ENCODE data around the gene FBH1. TPM values are rescaled to one million over a fixed set of nuclear protein-coding genes. Genes with fewer than 3 reads are reported as not detected.
A peak's percentile ranks its signal among the peaks of the same experiment; 100 is the strongest.
"Not testable (repeated sequence)": the region's sequence is repeated elsewhere in the genome, so short reads cannot be mapped to it uniquely, and the experiment has no call there.

The FBH1 gene
- total and polyA plus RNA-seq, 12 donors: 68.9 to 165 (median 106) TPM

DNA sequence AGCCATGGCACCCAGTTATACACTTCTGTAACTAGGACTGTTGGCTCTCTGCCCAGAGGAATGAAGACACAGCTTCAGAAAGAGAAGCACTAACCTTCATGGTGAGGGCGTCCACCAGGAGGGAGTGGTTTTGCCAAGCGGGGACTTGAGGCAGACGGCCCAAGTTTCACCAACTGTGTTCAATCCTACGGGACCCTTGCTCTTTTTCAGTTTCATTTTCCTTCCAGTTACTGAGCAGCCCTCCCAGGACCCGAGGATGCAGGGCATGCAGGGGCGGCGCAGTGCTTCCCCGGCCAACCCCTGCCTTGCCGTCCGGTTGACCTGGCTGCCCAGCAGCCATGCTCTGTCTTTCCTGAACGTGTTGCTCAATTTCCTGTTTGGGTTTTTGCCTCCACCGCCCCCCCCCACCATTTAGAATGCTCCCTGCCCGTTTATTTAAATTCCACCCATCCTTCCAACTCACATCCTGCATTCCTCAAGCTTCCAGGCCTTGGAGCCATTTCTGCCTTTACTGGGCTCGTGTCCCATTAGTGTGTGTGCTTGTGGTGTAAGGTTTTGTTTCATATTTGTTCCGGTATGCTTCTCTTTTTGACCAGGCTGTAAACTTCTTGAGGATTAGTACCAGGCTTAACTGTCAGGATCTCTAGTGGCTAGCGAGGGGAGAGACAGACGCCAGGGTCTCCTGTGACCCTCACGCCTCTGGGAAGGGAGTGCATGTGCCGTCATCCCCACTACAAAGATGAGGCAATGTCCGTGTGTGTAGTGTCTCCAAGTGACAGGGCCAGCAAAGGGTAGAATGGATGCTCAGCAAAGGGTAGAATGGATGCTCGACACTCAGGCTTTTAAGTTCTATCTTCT is 55.7 kb downstream of the FBH1 start:
- WGBS, 4 donors: 43 to 62% (median 48%) methylated on average over 18 to 21 of the region's 21 CpGs
- peak; percentile 50 to 79 (median 68) for DNase-seq
- no peaks in the 10 kb centered on the region for H3K27me3 ChIP-seq
- H3K9me3 ChIP-seq (replicated peaks in 1 of 3): no peaks in the 10 kb centered on the region
- TF ChIP-seq POLR2A (IDR thresholded peaks at IDR 0.05) (no peak), CTCF (IDR thresholded peaks at IDR 0.05) (no peak)
- H3K4me3 ChIP-seq: peak overlapping the region in 1 of 4 donors; percentile 38
- H3K4me1 ChIP-seq (replicated peaks in 1 of 2): peaks cover 9 to 57% of the 10 kb centered on the region in 2 donors
- intact Hi-C loops (cut with DNase I): no loop called here
- no peaks in the 10 kb centered on the region for H3K36me3 ChIP-seq (replicated peaks in 1 of 2)
- peak overlapping the region; percentile 6 to 94 (median 81) for H3K27ac ChIP-seq

- 83 to 89% (median 88%) methylated on average over 10 of the region's 10 CpGs for WGBS, 4 donors
- H3K4me3 ChIP-seq; H3K36me3 ChIP-seq (replicated peaks in 1 of 2); DNase-seq; H3K9me3 ChIP-seq (replicated peaks in 1 of 3); H3K27me3 ChIP-seq; intact Hi-C loops (cut with DNase I): not testable (repeated sequence)
- H3K27ac ChIP-seq: peak overlapping the region in 4 of 5 donors; percentile 51 to 94 (median 85)
- H3K4me1 ChIP-seq (replicated peaks in 1 of 2): peaks cover 9 to 57% of the 10 kb centered on the region in 2 donors
These were observed 56.4 kb downstream of the FBH1 start for GRCh38 chr10:5946419-5946775.

GRCh38 chr10:5946786-5947185 is 56.7 kb downstream of the FBH1 start:
- TF ChIP-seq CTCF (IDR thresholded peaks at IDR 0.05) (no peak), POLR2A (IDR thresholded peaks at IDR 0.05) (no peak)
- H3K27ac ChIP-seq: peak overlapping the region in 2 of 5 donors; percentile 89 to 94

DNA sequence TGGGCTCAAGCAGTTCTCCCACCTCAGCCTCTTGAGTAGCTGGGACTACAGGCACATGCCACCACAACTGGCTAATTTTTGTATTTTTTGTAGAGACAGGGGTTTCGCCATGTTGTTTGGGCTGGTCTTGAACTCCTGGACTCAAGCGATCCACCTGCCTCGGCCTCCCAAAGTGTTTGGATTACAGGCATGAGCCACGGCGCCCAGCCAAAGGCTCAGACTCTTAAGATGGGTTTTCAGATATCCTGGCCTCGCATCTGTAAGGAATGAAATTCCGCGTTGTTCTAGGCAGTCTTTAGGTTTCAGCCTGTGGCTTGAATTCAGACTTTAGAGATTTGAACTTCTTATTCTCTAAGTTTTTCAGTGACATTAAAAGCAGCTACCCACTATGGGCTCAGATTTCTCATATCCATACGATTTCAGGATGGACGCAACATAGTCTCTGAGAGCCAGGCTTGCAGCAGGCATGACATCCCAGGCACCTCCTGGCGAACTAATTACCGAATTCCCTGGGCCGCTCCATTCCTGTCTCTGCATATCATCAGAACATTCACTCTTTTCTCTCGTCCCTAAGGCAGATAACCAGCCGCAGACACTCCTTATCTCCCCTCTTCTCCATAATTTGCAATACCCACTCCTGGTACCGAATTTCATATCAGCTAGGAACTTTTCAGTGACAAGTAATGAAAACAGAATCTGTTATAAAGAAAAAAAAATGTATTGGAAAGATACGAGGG is 57.6 kb downstream of the FBH1 start:
- Histone ChIP-seq H3K4me1 (replicated peaks in 1 of 2) (peaks cover 9 to 51% of the 10 kb centered on the region in 2 donors), H3K27me3 (no peaks in the 10 kb centered on the region), H3K36me3 (replicated peaks in 1 of 2) (peaks cover 0 to 6% of the 10 kb centered on the region in 2 donors), H3K27ac (peak overlapping the region in 1 of 5 donors; percentile 94), H3K4me3 (no peak overlapping the region), H3K9me3 (replicated peaks in 1 of 3) (no peaks in the 10 kb centered on the region)
- intact Hi-C loops (cut with DNase I): no loop called here
- DNase-seq: no peak
- WGBS, 4 donors: 85 to 91% (median 87%) methylated on average over 17 of the region's 17 CpGs
- no peak for TF ChIP-seq CTCF (IDR thresholded peaks at IDR 0.05)
- TF ChIP-seq POLR2A (IDR thresholded peaks at IDR 0.05): no peak

More at GRCh38 chr10:5946786-5947185, 56.7 kb downstream of the FBH1 start:
- no peaks in the 10 kb centered on the region for H3K36me3 ChIP-seq (replicated peaks in 1 of 2)
- peaks cover 9 to 53% of the 10 kb centered on the region in 2 donors for H3K4me1 ChIP-seq (replicated peaks in 1 of 2)
- 80 to 89% (median 84%) methylated on average over 7 to 8 of the region's 8 CpGs for WGBS, 4 donors
- no peaks in the 10 kb centered on the region for H3K9me3 ChIP-seq (replicated peaks in 1 of 3)
- no peak overlapping the region for H3K4me3 ChIP-seq
- H3K27me3 ChIP-seq: no peaks in the 10 kb centered on the region
- intact Hi-C loops (cut with DNase I): no loop called here
- DNase-seq: no peak
